ENCODE measurements around the gene CMSS1.

DNA sequence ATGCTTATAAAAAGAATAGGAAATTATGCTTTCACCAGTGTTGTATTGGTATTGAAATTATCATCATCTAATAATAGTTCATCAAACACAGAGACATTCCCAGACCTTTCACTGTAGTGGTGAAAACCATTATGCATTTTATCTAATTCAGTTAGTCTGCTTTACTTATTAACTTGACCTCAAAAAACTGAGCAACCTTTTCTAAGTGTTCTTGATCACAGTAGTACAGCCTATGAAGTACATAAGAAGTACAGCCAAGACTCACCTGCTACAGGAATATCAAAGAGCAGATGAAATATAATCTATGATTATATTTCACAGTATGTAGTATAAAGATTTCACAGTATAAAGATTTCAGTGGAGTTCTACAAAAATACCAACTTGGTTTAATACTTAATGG, 221.4 kb downstream of the CMSS1 start:
- TF ChIP-seq, protein P1, sequence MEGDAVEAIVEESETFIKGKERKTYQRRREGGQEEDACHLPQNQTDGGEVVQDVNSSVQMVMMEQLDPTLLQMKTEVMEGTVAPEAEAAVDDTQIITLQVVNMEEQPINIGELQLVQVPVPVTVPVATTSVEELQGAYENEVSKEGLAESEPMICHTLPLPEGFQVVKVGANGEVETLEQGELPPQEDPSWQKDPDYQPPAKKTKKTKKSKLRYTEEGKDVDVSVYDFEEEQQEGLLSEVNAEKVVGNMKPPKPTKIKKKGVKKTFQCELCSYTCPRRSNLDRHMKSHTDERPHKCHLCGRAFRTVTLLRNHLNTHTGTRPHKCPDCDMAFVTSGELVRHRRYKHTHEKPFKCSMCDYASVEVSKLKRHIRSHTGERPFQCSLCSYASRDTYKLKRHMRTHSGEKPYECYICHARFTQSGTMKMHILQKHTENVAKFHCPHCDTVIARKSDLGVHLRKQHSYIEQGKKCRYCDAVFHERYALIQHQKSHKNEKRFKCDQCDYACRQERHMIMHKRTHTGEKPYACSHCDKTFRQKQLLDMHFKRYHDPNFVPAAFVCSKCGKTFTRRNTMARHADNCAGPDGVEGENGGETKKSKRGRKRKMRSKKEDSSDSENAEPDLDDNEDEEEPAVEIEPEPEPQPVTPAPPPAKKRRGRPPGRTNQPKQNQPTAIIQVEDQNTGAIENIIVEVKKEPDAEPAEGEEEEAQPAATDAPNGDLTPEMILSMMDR (IDR thresholded peaks at IDR 0.05) = no peak
- no peak for TF ChIP-seq POLR2A (IDR thresholded peaks at IDR 0.05)

Measured in uterus (tissue), 2 donors.